ENCODE measurements around the gene DHRSX. TPM values are rescaled to one million over a fixed set of nuclear protein-coding genes. Genes with fewer than 3 reads are reported as not detected.

The DHRSX gene
- total and polyA plus RNA-seq, 11 donors = 14.6 to 36.1 (median 24.1) TPM

DNA sequence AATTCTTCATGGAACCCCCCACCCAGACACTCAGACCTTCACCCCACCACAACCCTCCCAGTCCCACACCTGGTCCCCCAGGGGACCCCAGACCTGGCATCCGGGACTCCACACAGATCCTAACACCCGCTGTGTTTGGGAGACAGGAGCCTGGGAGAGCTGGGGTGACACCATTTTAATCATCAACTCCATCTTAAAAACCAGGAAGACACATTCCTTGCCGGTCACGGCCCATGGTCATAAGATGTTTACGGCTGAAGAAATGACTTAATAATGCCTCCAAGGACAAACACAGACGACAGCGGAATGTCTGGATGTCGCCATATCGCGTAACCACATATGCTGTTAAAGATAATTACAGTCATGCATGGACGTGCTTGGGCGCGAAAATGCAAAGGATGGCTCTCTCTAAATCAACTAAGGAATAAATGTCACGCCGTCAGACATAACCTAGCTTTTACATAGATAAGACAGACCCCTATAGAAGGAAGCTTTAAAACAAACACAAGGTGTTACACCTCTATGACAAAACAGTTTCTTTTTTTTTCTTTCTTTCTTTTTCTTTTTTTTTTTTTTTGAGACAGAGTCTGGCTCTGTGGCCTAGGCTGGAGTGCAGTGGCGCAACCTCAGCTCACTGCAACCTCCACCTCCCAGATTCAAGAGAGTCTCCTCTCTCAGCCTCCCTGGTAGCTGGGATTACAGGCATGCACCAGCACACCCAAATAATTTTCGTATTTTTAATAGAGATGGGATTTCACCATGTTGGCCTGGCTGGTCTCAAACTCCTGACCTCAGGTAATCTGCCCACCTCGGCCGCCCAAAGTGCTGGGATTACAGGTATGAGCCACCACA, 2.1 kb upstream of the DHRSX start:
- no peaks in the 10 kb centered on the region for H3K27me3 ChIP-seq
- TF ChIP-seq POLR2A (IDR thresholded peaks at IDR 0.05) = no peak
- TF ChIP-seq, protein P1, sequence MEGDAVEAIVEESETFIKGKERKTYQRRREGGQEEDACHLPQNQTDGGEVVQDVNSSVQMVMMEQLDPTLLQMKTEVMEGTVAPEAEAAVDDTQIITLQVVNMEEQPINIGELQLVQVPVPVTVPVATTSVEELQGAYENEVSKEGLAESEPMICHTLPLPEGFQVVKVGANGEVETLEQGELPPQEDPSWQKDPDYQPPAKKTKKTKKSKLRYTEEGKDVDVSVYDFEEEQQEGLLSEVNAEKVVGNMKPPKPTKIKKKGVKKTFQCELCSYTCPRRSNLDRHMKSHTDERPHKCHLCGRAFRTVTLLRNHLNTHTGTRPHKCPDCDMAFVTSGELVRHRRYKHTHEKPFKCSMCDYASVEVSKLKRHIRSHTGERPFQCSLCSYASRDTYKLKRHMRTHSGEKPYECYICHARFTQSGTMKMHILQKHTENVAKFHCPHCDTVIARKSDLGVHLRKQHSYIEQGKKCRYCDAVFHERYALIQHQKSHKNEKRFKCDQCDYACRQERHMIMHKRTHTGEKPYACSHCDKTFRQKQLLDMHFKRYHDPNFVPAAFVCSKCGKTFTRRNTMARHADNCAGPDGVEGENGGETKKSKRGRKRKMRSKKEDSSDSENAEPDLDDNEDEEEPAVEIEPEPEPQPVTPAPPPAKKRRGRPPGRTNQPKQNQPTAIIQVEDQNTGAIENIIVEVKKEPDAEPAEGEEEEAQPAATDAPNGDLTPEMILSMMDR (IDR thresholded peaks at IDR 0.05) = no peak
- H3K36me3 ChIP-seq = no peaks in the 10 kb centered on the region
- no peaks in the 10 kb centered on the region for H3K9me3 ChIP-seq
- H3K27ac ChIP-seq = no peak overlapping the region
- intact Hi-C loops (cut with DNase I) = no loop called here
- 56 to 64% (median 60%) methylated on average over 19 of the region's 19 CpGs for WGBS, 4 donors
- DNase-seq = no peak
- no peak for ATAC-seq
- peaks cover 0 to 27% (median 20%) of the 10 kb centered on the region in 12 donors for H3K4me1 ChIP-seq
- no peak overlapping the region for H3K4me3 ChIP-seq

DNA sequence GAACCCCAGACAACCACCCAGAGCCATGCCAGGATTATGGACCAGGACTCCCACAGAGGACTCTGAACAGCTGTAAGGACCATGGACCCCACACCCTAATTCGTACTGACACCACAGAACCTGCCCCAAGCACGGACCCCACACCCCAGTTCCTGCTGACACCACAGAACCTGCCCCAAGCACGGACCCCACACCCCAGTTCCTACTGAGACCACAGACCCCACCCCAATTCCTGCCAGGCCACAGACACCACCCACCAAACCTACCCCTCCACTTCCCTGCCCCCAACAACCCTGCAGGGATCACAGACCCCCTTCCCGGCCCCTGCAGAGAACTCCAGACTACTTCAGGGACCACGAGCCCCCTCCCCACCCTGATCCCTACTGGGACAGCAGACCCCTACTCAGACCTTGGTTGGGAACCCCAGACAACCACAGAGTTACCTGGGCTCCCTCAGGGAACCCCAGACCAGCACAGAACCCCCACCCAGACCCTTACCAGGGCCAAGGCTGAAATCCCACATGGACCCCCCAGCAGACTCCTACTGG, 1.4 kb upstream of the DHRSX start:
- intact Hi-C loops (cut with DNase I) = no loop called here
- H3K27me3 ChIP-seq = no peaks in the 10 kb centered on the region
- TF ChIP-seq, protein P1 (IDR thresholded peaks at IDR 0.05) = no peak
- DNase-seq (no peak), ATAC-seq (no peak)
- H3K27ac ChIP-seq = no peak overlapping the region
- H3K4me3 ChIP-seq = no peak overlapping the region
- H3K9me3 ChIP-seq = no peaks in the 10 kb centered on the region
- peaks cover 0 to under 1% (median 0%) of the 10 kb centered on the region in 9 donors for H3K36me3 ChIP-seq
- WGBS, 4 donors = 85 to 95% (median 90%) methylated on average over 5 of the region's 5 CpGs
- H3K4me1 ChIP-seq = peaks cover 0 to 32% (median 27%) of the 10 kb centered on the region in 12 donors

DNA sequence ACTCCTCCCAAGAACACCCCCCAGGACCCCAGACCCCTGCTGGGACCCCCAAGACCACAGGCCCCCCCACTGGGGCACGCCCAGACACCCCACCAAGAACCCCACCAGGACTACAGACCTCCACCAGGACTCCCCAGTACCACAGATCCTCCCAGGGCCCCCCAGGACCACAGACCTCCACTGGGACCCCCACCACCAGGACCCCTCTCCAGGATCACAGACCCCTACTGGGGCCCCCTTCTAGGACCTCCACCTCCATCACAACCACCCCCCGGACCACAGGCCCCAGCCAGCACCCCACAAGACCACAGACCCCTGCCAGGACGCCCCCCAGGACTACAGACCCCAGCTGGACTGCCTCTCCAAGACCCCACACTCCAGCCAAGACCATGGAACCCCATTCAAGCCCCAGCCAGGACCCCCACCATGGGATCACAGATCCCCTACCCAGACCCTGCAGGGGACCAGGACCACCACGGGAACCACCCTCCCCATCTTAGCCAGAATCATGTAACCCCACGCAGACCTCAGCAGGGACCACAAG, 855 bp upstream of the DHRSX start:
- TF ChIP-seq, protein P1 (IDR thresholded peaks at IDR 0.05) = no peak
- TF ChIP-seq POLR2A (IDR thresholded peaks at IDR 0.05) = no peak
- H3K9me3 ChIP-seq = no peaks in the 10 kb centered on the region
- no peaks in the 10 kb centered on the region for H3K27me3 ChIP-seq
- DNase-seq (no peak), ATAC-seq (no peak)
- no peak overlapping the region for H3K27ac ChIP-seq
- intact Hi-C loops (cut with DNase I) = no loop called here
- H3K36me3 ChIP-seq = peaks cover 0 to 6% (median 0%) of the 10 kb centered on the region in 9 donors
- 93 to 100% (median 95%) methylated on average over 4 to 5 of the region's 5 CpGs for WGBS, 4 donors
- peaks cover 0 to 35% (median 29%) of the 10 kb centered on the region in 12 donors for H3K4me1 ChIP-seq
- no peak overlapping the region for H3K4me3 ChIP-seq

All from heart left ventricle (tissue), 16 donors.